ENCODE data around the gene MBLAC2.

Gene MBLAC2
- 6.3 to 9.3 reads per million in 2 donors for total RNA-seq

GRCh38 chr5:90474235-90475107 lies at the start of gene MBLAC2, which contains the start of gene POLR3G:
Gene MBLAC2 (minus strand): TSS chr5:90474771. CDS start chr5:90474292, 479 bp downstream.
Gene POLR3G (plus strand): TSS chr5:90474864. CDS start chr5:90485568, 10,704 bp downstream.
- peak; percentile 90 for DNase-seq

GRCh38 chr5:90519081-90519480 lies 44.5 kb upstream of the MBLAC2 start:
- DNase-seq, result no peak

GRCh38 chr5:90518661-90519060 lies 44.1 kb upstream of the MBLAC2 start:
- no peak for DNase-seq

- DNase-seq, result no peak
These were observed 39.9 kb upstream of the MBLAC2 start for GRCh38 chr5:90514520-90514919.

GRCh38 chr5:90510438-90510837 lies 35.9 kb upstream of the MBLAC2 start:
- DNase-seq, result no peak

GRCh38 chr5:90506221-90506620 lies 31.6 kb upstream of the MBLAC2 start:
- no peak for DNase-seq

GRCh38 chr5:90504743-90505142 lies 30.2 kb upstream of the MBLAC2 start:
- no peak for DNase-seq

- DNase-seq, result no peak
These were observed 29.0 kb upstream of the MBLAC2 start for GRCh38 chr5:90503596-90503995.

- DNase-seq, result no peak
These were observed 20.6 kb upstream of the MBLAC2 start for GRCh38 chr5:90495146-90495545.

- no peak for DNase-seq
These were observed 19.5 kb upstream of the MBLAC2 start for GRCh38 chr5:90494043-90494442.

GRCh38 chr5:90488791-90489190 lies 14.2 kb upstream of the MBLAC2 start:
- no peak for DNase-seq

- DNase-seq, result no peak
These were observed 10.0 kb upstream of the MBLAC2 start for GRCh38 chr5:90484540-90484939.

- no peak for DNase-seq
These were observed 8.6 kb upstream of the MBLAC2 start for GRCh38 chr5:90483206-90483605.

- no peak for DNase-seq
These were observed 6.1 kb upstream of the MBLAC2 start for GRCh38 chr5:90480699-90481098.

- no peak for DNase-seq
These were observed 5.2 kb upstream of the MBLAC2 start for GRCh38 chr5:90479611-90480385.

GRCh38 chr5:90477621-90478215 lies 3.1 kb upstream of the MBLAC2 start:
- DNase-seq, result no peak

GRCh38 chr5:90477073-90477472 lies 2.5 kb upstream of the MBLAC2 start:
- DNase-seq, result no peak

- DNase-seq, result no peak
These were observed 1.8 kb upstream of the MBLAC2 start for GRCh38 chr5:90476391-90476790.

- no peak for DNase-seq
These were observed 937 bp upstream of the MBLAC2 start for GRCh38 chr5:90475436-90475980.

- no peak for DNase-seq
These were observed 956 bp downstream of the MBLAC2 start for GRCh38 chr5:90473396-90474234.

GRCh38 chr5:90472783-90473395 lies 1.7 kb downstream of the MBLAC2 start:
- no peak for DNase-seq

- no peak for DNase-seq
These were observed 13.3 kb downstream of the MBLAC2 start for GRCh38 chr5:90461288-90461687.

Measured in T-helper 9 cell (primary cell).